Suprapubic skin (tissue), 4 donors: ENCODE data around the gene AMOTL2. TPM values are rescaled to one million over a fixed set of nuclear protein-coding genes. Genes with fewer than 3 reads are reported as not detected.

Experiments
- DNase-seq, 2 donors: peaks; one replicate each; pipeline ENCODE4 v3.0.0-alpha.2; 2019; ENCODE audit warnings: low spot score in 2 of 2
- H3K27ac ChIP-seq: fragments of 200-600 bp; sonication (generic); one replicate; pipeline ENCODE4 v1.5.1; 2019
- H3K27me3 ChIP-seq: fragments of 200-600 bp; sonication (generic); one replicate; pipeline ENCODE4 v1.5.1; 2019
- H3K36me3 ChIP-seq: fragments of 200-600 bp; sonication (generic); one replicate; pipeline ENCODE4 v1.5.1; 2019
- H3K4me1 ChIP-seq: fragments of 200-600 bp; sonication (generic); one replicate; pipeline ENCODE4 v1.5.1; 2019
- H3K4me3 ChIP-seq: fragments of 200-600 bp; sonication (generic); one replicate; pipeline ENCODE4 v1.5.1; 2019; ENCODE audit warnings: mild to moderate bottlenecking
- H3K9me3 ChIP-seq: fragments of 200-600 bp; sonication (generic); one replicate; pipeline ENCODE4 v1.5.1; 2019
- EP300 ChIP-seq: sonication (generic); formaldehyde crosslinking; IDR thresholded peaks from one replicate; pipeline ENCODE4 v1.6.1; 2017; ENCODE audit warnings: antibody characterized with exemption
- POLR2A ChIP-seq, 2 donors: fragments of 450-650 bp; IDR thresholded peaks; one replicate each; pipeline ENCODE4 v1.6.1; 2017; ENCODE audit warnings: antibody characterized with exemption in 2 of 2, mild to moderate bottlenecking in 2 of 2, moderate library complexity in 2 of 2
- POLR2AphosphoS5 ChIP-seq, 3 donors: sonication (generic); formaldehyde crosslinking; IDR thresholded peaks; one replicate each; pipeline ENCODE4 v1.6.1; 2017; ENCODE audit warnings: antibody characterized with exemption in 3 of 3
- whole genome bisulfite sequencing: methylation state at CpG from one replicate; pipeline ENCODE4 v1.1.5; 2018; 5-methylcytosine and 5-hydroxymethylcytosine counted together
- total RNA-seq, 4 donors: library from RNA; depleted of rRNA; stranded (reverse); fragments of >200 nt; gene quantifications; one replicate each; pipeline ENCODE4 v1.1.0, GENCODE V29; 2016
- TF ChIP-seq, protein P1 (sequence below), 2 donors: fragments of 200-600 bp in 1 of 2; fragments of 450-650 bp in 1 of 2; sonication (generic) in 1 of 2; IDR thresholded peaks; one replicate each; pipeline ENCODE4 v1.5.1; 2016 to 2019; ENCODE audit warnings: antibody characterized with exemption in 2 of 2, mild to moderate bottlenecking in 1 of 2, moderate library complexity in 1 of 2

Gene AMOTL2
- total RNA-seq, 4 donors from 2014 or later, result 80.4 to 118 (median 95.8) TPM

DNA sequence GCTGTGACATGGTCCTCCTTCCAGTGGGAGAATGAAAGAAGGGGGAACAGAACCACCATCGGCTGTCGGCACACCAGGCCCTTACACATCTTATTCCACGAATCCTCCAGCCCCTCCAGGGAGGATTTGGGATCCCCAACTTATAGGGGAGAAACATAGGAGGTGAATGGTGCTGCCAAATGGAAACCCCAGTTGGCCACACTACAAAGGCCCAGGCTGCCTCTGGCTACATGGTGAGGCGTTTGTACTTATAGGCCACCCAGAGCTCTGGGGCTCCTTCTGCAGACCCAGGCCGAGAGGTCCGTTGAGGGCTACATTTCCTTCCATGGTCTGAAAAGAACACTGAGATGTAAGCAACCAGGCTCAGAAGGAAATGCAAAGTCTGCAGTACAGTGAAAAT, 12.0 kb downstream of the AMOTL2 start:
- no peaks in the 10 kb centered on the region for H3K27me3 ChIP-seq
- H3K4me1 ChIP-seq, result peaks cover 100% of the 10 kb centered on the region
- WGBS, result 81% methylated on average over 5 of the region's 6 CpGs
- no peaks in the 10 kb centered on the region for H3K9me3 ChIP-seq
- no peak for TF ChIP-seq EP300
- TF ChIP-seq, protein P1, sequence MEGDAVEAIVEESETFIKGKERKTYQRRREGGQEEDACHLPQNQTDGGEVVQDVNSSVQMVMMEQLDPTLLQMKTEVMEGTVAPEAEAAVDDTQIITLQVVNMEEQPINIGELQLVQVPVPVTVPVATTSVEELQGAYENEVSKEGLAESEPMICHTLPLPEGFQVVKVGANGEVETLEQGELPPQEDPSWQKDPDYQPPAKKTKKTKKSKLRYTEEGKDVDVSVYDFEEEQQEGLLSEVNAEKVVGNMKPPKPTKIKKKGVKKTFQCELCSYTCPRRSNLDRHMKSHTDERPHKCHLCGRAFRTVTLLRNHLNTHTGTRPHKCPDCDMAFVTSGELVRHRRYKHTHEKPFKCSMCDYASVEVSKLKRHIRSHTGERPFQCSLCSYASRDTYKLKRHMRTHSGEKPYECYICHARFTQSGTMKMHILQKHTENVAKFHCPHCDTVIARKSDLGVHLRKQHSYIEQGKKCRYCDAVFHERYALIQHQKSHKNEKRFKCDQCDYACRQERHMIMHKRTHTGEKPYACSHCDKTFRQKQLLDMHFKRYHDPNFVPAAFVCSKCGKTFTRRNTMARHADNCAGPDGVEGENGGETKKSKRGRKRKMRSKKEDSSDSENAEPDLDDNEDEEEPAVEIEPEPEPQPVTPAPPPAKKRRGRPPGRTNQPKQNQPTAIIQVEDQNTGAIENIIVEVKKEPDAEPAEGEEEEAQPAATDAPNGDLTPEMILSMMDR (IDR thresholded peaks at IDR 0.05), result no peak
- no peak for TF ChIP-seq POLR2AphosphoS5 (IDR thresholded peaks at IDR 0.05)
- no peak overlapping the region for H3K4me3 ChIP-seq
- H3K36me3 ChIP-seq, result peaks cover 75% of the 10 kb centered on the region
- peak overlapping the region; percentile 92 for H3K27ac ChIP-seq
- DNase-seq, result peak; percentile 44 to 74

DNA sequence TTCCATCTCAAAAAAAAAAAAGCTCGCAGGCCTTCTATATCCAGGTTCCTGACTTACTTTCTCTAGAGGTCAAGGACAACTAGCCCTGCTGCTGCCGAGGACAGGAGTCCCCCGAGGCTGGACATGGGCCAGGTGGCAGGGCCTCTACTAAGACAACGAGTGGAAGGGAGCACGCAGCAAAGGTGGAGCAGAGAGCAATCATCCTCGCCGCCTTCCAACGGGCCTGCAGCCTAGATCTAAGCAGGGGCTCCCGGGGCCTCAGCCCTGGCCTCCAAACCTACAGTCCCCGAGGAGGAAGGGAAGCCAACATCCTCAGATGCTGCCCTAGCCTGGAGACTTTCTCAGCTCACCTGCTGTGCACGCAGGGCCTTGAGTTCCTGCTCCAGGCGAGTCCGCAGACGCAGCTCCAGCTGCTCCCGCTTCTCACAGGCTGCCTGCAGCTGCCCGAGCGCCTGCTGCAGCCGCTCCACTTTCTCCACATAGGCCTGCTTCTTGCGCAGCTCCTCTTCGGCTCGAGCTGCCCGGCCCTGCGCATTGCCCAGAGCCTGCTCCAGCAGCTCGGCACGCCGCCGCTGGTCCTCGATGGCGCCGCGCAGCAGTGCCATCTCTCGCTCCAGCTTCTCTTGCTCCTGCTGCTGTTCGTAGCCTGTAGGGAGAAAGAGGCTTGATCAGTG, 12.9 kb downstream of the AMOTL2 start:
- no peaks in the 10 kb centered on the region for H3K9me3 ChIP-seq
- peaks cover 75% of the 10 kb centered on the region for H3K36me3 ChIP-seq
- DNase-seq, result peak; percentile 56 to 69
- TF ChIP-seq, protein P1 (IDR thresholded peaks at IDR 0.05), result no peak
- TF ChIP-seq EP300 (no peak), POLR2A (IDR thresholded peaks at IDR 0.05) (no peak), POLR2AphosphoS5 (IDR thresholded peaks at IDR 0.05) (no peak)
- peaks cover 100% of the 10 kb centered on the region for H3K4me1 ChIP-seq
- 94% methylated on average over 22 of the region's 33 CpGs for WGBS
- no peaks in the 10 kb centered on the region for H3K27me3 ChIP-seq
- no peak overlapping the region for H3K4me3 ChIP-seq
- H3K27ac ChIP-seq, result peak overlapping the region; percentile 92

DNA sequence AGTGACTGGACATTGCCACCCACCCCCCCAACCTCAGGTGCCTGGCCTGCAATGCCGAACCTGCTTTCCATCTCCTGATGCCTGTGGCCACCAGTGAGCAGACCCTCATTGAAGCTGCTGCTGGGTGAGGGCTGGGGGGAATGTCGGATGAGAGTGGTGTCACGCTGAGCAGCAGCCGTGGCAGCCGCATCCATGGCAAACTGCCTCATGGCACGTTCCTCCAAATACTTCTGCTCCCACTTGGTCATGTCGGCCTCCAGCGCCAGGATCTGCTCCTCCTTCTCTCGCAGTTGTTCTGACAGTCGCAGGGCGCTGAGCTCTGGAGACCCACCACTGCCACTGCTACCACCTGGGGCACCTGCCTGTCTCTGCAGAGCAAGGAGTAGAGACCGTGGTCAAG, 14.2 kb downstream of the AMOTL2 start:
- TF ChIP-seq POLR2A (IDR thresholded peaks at IDR 0.05), result no peak
- TF ChIP-seq, protein P1 (IDR thresholded peaks at IDR 0.05), result no peak
- no peak for TF ChIP-seq EP300
- no peak for TF ChIP-seq POLR2AphosphoS5 (IDR thresholded peaks at IDR 0.05)
- H3K27ac ChIP-seq, result peak overlapping the region; percentile 76
- peaks cover 74% of the 10 kb centered on the region for H3K36me3 ChIP-seq
- peak in 1 of 2 donors; percentile 61 for DNase-seq
- WGBS, result 39% methylated on average over 2 of the region's 12 CpGs
- H3K9me3 ChIP-seq, result no peaks in the 10 kb centered on the region
- no peak overlapping the region for H3K4me3 ChIP-seq
- peaks cover 98% of the 10 kb centered on the region for H3K4me1 ChIP-seq
- H3K27me3 ChIP-seq, result no peaks in the 10 kb centered on the region

DNA sequence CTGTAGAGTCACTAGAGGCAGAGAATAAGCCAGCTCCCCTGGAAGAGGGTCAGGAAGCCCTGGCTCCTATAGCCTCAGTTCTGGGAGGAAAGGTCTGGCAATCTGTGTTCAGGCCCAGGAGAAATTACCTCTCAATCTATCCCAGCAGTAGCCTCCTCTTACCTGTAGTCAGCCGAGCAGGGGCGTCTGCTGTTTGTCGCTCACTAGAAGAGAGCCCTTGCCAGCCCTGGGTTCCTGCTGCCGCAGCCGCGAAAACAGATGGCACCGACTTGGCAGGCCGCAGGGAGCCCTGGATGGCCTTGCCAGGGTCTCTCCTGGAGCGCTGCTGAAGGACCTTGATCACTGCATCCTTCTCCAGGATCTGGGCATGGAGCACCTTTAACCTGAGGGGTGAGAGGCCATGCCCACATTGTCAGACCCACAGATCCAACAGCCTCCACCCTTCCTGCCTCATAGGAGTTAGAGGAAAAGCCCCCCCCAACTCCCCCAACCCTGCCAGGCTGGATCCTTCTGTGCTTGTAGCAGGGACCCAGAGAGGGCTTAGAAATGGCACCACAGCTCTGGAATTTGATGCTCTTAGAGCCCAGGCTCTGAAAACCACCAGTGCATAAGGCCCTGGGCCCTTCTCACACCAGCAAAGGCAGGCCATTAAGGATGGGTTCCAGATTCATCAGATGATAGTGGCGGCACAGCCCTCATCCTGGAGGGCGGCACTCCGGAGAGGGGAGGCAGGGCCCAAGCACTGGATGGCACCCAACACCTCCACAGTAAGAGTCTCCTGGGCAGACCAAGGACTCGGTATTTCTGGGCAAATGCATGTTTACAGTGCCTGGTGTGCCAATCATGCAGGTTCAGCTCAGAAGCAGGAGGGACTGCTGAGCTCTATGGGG, 14.9 kb downstream of the AMOTL2 start:
- no peak overlapping the region for H3K4me3 ChIP-seq

More for the DNA sequence above, 14.9 kb downstream of the AMOTL2 start:
- DNase-seq, result peak in 1 of 2 donors; percentile 53
- Histone ChIP-seq H3K27me3 (no peaks in the 10 kb centered on the region), H3K9me3 (no peaks in the 10 kb centered on the region), H3K36me3 (peaks cover 81% of the 10 kb centered on the region), H3K4me1 (peaks cover 98% of the 10 kb centered on the region), H3K27ac (peak overlapping the region; percentile 76)
- 42% methylated on average over 5 of the region's 13 CpGs for WGBS
- TF ChIP-seq POLR2AphosphoS5 (IDR thresholded peaks at IDR 0.05), result no peak
- TF ChIP-seq POLR2A (IDR thresholded peaks at IDR 0.05), result no peak
- no peak for TF ChIP-seq EP300
- TF ChIP-seq, protein P1 (IDR thresholded peaks at IDR 0.05), result no peak
